HG03097 (cell line): ENCODE results near the gene LY6G5B.

Source experiments
- ATAC-seq: cut with Tn5 transposase; IDR thresholded peaks from one replicate; pipeline ENCODE4 v1.9.1; 2021; ENCODE audit not compliant: unreplicated experiment, low FRiP score

LY6G5B gene, protein sequence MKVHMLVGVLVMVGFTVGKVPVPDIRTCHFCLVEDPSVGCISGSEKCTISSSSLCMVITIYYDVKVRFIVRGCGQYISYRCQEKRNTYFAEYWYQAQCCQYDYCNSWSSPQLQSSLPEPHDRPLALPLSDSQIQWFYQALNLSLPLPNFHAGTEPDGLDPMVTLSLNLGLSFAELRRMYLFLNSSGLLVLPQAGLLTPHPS

GRCh38 chr6:31669676-31670075, at the start of gene LY6G5B:
LY6G5B (plus strand) TSS chr6:31669976; CDS start chr6:31670951, 975 bp downstream.
- ATAC-seq: no peak

- peak; percentile 55 for ATAC-seq
Observed at GRCh38 chr6:31620586-31621319, 49.0 kb upstream of the LY6G5B start, which contains the start of gene PRRC2A. PRRC2A (plus strand) TSS chr6:31620715; CDS start chr6:31622790, 2,075 bp downstream.

DNA sequence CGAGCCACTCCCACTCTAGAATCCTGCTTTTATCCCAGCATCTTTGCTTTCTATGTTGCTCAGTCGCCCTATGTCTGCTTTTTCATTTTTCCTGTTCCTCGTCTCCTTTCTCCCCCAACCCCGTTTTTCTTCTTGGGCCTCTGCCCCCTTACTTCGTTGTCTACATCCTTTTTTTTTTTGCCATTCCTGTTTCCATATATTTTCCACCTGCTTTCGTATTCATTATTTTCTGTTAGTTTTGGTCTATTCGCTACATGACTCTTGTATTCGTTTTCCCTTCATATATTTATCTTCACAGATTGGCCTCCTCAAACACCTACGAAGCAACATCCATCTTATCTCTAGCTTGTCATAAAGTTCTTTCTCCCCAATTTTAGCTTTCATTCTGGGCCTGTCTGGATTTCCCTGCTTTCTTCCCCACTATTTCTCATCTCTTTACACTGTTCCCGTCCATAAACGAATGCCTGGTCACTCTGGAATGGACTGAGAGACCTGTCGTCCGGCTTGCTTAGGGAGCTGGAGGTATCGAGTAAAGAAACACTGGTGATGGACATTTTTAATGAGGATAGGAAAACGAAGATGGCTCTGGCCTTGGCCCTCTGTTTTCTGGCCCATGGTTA, 48.3 kb upstream of the LY6G5B start:
- ATAC-seq: peak; percentile 1

DNA sequence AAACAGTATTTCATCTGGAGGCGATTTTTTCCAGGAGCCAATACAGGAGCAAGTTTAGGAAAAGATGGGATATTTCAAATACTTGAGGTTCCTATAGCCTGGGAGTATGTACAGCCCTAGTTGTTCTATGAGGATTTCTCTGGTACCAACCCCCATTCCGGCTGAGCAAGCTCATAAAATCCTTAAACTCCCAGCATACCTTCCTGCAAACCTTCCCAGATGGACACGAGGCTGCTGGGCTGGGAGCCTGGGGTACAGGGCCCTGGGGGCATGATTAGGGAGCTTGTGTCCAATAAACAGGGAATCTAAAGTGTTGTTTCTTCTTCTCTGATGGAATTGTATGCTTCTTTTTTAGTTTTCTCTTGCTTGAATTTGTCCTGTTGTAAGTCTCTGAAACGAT, 47.8 kb upstream of the LY6G5B start:
- no peak for ATAC-seq

DNA sequence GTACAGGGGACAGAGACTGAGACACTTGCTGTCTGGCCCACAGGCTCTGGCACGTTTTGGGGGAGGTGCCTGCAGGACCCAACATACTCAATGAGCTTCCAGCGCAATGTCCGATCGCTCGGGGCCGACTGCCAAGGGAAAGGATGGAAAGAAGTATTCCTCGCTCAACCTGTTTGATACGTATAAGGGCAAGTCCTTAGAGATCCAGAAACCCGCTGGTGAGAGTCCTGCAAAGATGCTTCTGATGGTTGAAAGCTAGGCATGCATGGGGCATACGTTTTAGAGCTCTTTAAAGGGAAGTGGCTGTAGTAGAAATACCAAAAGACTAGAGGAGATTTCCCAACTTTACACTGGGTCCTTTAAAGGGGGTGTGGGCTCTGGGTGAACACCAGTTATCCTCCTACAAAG, 47.1 kb upstream of the LY6G5B start:
- no peak for ATAC-seq

- no peak for ATAC-seq
Observed at GRCh38 chr6:31624070-31624469, 45.7 kb upstream of the LY6G5B start.

DNA sequence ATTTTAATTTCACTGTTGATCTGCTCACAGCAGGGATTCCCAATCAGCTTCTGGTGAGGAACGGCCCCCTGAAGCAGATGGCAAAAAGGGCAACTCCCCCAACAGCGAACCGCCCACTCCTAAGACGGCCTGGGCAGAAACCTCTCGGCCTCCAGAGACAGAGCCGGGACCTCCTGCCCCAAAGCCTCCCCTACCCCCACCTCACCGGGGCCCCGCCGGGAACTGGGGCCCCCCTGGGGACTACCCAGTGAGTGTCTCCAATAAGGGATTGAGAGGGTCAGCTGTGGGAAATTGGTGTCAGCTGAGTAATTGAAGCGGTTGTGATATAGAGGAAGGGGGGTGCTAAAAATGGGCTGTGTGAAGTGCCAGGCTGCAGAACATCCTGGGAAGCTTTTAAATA, 42.8 kb upstream of the LY6G5B start:
- no peak for ATAC-seq

DNA sequence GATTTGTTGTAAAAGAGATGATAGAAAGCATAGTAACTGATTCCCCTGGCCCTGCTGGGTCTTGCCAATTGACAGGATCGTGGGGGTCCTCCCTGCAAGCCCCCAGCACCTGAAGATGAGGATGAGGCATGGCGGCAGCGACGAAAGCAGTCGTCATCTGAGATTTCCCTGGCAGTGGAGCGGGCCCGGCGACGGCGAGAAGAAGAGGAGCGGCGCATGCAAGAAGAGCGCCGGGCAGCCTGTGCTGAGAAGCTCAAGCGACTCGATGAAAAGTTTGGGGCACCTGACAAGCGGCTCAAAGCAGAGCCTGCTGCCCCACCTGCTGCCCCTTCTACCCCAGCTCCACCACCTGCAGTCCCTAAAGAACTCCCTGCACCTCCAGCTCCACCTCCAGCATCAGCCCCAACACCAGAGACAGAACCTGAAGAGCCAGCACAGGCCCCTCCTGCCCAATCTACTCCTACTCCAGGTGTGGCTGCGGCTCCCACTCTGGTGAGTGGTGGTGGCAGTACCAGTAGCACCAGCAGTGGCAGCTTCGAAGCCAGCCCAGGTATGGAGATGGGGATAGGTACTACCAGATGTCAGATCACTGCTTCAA, 42.0 kb upstream of the LY6G5B start:
- no peak for ATAC-seq

DNA sequence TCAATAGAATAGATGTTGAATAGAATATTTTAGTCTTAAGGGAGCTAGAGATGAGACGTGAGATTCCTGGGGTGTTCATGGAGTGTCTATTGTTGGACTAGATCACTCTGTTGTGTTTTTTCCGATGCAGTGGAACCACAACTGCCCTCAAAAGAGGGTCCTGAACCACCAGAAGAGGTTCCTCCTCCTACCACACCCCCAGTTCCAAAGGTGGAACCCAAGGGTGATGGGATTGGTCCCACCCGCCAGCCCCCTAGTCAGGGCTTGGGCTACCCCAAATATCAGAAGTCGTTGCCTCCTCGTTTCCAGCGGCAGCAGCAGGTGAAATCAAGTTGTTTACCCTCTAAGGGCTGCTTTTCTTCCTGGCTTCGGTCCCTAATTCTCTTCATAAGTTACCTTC, 40.8 kb upstream of the LY6G5B start:
- no peak for ATAC-seq

DNA sequence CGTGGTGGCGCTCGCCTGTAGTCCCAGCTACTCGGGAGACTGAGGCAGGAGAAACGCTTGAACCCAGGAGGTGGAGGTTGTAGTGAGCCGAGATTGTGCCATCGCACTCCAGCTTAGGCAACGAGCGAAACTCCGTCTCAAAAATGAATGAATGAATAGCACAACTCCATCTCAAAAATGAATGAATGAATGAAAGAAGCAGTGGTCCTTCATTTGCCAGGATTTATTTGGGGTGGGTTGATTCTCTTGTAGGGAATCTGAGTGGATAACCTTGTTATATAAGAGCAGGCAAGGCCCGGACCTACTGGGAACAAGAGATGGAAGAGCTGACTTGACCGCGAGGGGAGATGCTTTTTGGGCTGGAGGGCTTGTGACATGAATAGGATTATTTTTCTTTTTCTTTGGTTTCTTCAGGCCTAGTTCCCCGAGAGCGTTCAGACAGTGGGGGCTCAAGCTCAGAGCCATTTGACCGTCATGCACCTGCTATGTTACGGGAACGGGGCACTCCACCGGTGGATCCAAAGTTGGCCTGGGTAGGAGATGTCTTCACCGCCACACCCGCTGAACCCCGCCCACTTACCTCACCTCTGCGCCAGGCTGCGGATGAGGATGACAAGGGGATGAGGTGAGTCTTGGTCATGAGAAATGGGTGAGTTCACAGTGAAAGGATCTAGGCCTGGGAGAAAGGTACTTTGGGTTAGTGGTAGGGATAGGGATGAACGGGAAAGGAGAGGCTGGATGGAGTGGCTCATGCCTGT, 39.4 kb upstream of the LY6G5B start:
- no peak for ATAC-seq

DNA sequence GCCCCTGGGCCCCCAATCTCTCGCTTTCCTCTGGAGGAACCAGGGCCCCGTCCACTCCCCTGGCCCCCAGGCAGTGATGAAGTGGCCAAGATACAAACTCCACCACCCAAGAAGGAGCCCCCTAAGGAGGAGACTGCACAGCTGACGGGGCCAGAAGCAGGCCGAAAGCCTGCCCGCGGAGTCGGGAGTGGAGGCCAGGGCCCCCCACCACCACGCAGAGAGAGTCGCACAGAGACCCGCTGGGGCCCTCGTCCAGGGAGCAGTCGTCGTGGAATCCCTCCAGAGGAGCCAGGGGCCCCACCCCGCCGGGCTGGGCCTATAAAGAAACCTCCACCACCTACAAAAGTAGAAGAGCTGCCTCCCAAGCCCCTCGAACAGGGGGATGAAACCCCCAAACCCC, 38.6 kb upstream of the LY6G5B start:
- ATAC-seq: no peak

DNA sequence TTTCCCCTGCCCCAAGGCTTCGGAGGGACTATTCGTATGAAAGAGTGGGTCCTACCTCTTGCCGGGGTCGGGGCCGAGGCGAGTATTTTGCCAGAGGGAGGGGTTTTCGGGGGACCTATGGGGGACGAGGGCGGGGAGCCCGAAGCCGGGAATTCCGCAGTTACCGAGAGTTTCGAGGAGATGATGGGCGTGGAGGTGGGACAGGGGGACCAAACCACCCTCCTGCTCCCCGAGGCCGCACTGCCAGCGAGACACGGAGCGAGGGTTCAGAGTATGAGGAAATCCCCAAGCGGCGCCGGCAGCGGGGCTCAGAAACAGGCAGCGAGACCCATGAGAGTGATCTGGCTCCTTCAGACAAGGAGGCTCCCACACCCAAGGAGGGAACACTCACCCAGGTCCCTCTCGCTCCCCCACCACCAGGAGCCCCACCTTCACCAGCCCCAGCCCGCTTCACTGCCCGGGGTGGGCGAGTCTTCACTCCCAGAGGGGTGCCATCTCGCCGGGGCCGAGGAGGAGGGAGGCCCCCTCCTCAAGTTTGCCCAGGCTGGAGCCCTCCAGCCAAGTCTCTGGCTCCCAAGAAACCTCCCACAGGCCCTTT, 38.0 kb upstream of the LY6G5B start:
- no peak for ATAC-seq

DNA sequence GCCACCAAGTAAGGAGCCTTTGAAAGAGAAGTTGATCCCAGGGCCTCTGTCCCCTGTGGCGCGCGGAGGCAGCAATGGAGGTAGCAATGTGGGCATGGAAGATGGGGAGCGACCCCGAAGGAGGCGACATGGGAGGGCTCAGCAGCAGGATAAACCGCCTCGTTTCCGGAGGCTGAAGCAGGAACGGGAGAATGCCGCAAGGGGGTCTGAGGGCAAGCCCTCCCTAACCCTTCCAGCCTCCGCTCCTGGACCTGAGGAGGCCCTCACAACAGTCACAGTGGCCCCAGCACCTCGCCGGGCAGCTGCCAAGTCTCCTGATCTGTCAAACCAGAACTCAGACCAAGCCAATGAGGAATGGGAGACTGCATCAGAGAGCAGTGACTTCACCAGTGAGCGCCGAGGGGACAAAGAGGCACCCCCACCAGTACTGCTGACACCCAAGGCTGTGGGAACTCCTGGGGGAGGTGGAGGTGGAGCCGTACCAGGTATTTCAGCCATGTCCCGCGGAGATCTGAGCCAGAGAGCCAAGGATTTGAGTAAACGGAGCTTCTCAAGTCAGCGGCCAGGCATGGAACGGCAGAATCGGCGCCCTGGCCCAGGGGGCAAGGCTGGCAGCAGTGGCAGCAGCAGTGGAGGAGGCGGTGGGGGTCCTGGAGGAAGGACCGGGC, 37.4 kb upstream of the LY6G5B start:
- no peak for ATAC-seq

DNA sequence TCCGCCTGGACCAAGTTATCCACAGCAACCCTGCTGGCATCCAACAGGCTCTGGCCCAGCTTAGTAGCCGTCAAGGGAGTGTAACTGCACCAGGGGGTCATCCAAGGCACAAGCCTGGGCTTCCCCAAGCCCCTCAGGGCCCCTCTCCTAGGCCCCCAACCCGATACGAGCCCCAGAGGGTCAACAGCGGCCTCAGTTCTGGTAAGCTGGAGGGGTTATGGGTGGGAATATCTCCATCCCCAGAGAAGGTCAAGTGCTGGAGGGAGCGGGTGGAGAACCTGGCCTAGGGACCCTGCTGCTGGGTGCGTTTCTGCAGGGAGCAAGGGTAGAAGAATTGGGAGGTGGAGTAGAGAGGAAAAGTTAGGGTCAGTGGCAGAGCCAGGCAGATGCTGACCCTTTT, 36.3 kb upstream of the LY6G5B start:
- ATAC-seq: no peak

GRCh38 chr6:31634131-31634530, 35.6 kb upstream of the LY6G5B start:
- ATAC-seq: no peak

DNA sequence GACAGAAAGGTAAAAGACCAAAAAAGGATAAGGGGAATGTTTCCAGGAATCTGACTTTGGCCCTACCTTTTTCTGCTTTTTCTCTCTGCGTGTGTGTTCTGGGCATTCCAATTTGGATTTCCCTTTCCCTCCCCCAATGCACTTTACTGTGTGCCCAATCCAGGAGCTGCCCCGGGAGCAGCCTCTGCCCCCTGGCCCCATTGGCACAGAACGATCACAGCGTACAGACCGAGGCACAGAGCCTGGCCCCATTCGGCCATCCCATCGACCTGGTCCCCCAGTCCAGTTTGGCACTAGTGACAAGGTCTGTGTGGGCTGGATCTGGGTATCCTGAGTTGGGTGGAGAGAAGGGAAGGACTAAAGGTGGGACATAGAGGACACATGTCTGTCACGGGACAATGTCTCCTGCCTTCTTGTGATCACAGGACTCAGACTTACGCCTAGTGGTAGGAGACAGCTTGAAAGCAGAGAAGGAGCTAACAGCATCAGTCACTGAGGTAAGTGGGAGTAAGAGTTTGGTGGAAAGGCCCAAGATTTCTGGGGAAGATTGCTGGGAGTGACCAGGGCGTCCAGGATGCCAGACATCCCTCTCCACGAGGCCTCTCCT, 34.7 kb upstream of the LY6G5B start:
- no peak for ATAC-seq

- ATAC-seq: no peak
Observed at GRCh38 chr6:31636698-31637596, 32.8 kb upstream of the LY6G5B start.

DNA sequence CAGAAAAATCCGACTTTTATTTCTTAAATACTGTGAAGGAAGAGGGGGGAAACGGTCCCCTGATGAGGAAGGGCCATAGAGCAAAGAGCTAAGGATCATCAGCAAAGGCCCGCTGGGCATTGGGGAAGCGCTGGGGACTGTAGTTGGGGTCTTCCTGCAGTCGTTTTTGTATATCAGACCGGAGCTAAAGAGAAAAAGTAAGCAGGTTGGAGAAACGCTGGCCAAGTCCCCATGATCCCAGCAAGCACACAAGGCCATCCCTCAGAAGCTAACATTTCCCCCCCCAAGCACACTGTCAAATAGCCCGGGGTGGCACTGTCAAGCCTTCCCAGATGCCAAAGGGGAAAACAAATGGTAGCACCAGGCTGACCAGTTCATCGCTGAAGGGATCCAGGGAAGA, 30.7 kb upstream of the LY6G5B start:
- ATAC-seq: no peak
